Neural cell (in vitro differentiated cells): ENCODE data around the gene CLIC3.

Source experiments
- TAF1 ChIP-seq: IDR thresholded peaks from 2 replicates; pipeline ENCODE4 v1.6.1; 2012; ENCODE audit warnings: low read depth
- TF ChIP-seq, protein P1 (sequence below): fragments of 450-650 bp; IDR thresholded peaks from 2 replicates; pipeline ENCODE4 v1.5.1; 2014; ENCODE audit warnings: antibody characterized with exemption, mild to moderate bottlenecking, moderate library complexity; ENCODE audit not compliant: poor library complexity, severe bottlenecking

DNA sequence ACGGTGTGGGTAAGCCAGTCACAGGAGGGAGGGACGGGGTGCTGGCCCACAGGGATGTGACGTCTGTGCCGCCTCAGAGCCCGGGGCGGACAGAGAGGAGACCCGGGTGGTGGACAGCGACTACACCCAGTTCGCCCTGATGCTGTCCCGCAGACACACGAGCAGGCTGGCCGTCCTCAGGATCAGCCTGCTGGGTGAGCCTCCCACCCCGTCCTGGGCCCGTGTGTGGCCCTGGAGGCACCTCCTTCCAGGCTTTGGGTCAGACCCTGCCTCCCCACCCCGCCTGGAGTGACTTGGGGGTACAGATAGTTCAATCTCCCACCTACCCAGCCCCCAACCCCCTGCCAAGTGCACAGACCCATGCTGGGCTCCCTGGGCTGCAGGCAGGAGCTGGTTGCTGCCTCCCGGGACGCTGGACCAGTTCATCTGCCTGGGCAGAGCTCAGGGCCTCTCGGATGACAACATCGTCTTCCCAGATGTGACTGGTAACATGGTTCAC is 42.5 kb downstream of the CLIC3 start:
- TF ChIP-seq, protein P1, sequence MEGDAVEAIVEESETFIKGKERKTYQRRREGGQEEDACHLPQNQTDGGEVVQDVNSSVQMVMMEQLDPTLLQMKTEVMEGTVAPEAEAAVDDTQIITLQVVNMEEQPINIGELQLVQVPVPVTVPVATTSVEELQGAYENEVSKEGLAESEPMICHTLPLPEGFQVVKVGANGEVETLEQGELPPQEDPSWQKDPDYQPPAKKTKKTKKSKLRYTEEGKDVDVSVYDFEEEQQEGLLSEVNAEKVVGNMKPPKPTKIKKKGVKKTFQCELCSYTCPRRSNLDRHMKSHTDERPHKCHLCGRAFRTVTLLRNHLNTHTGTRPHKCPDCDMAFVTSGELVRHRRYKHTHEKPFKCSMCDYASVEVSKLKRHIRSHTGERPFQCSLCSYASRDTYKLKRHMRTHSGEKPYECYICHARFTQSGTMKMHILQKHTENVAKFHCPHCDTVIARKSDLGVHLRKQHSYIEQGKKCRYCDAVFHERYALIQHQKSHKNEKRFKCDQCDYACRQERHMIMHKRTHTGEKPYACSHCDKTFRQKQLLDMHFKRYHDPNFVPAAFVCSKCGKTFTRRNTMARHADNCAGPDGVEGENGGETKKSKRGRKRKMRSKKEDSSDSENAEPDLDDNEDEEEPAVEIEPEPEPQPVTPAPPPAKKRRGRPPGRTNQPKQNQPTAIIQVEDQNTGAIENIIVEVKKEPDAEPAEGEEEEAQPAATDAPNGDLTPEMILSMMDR = no peak
- TF ChIP-seq TAF1 = no peak
